ENCODE measurements around the gene TRIM33. TPM values are rescaled to one million over a fixed set of nuclear protein-coding genes. Genes with fewer than 3 reads are reported as not detected.

TRIM33 gene
- total RNA-seq, 1 experiment from 2014 or later: 38.7 TPM

DNA sequence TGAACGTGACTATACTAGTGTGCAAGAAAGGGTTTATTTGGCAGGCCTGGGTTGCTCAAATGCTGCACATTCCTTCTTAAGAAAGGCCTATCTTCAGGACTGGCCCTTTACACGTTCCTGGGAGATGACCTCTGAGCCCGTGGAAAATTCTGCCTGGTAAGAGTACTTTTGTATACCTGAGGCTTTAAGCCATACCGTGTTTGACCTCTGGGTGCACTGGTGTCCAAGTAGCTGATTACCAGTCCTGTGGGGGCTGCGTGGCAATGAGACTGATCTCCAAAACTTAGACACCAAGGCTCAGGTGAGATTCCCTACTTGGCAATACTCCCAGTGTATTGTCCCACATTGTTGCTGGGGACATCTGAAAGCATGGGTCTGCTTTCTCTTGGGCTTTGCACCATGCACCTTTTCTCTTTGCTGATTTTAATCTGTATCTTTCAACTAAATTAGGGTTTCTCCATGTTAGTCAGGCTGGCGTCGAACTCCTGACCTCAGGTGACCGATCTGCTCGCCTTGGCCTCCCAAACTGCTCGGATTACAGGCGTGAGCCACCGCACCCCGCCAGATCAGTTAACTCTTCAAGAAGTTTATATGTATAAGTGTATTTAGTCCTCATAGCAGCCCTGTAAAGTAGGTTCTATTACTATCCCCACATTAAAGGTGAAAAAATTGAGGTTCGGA, 44.5 kb downstream of the TRIM33 start:
- H3F3A ChIP-seq (ENCODE audit: insufficient read depth, low read depth): peaks cover 12% of the 10 kb centered on the region; the same call in 1 of the 2 replicates
- H3K9me2 ChIP-seq (ENCODE audit: insufficient read depth): no peaks in the 10 kb centered on the region
- H3K27ac ChIP-seq: no peak overlapping the region
- peaks cover 92% of the 10 kb centered on the region for H3K79me2 ChIP-seq (ENCODE audit: low read depth)
- no TSS peak for BruUV-seq (replicated peaks)
- no peaks in the 10 kb centered on the region for H3K27me3 ChIP-seq (ENCODE audit: insufficient read depth, low read depth)
- intact Hi-C loops (cut with micrococcal nuclease; ENCODE audit: unreplicated experiment): no loop called here
- peaks cover 52% of the 10 kb centered on the region for H3K36me3 ChIP-seq (ENCODE audit: low read depth)
- peaks cover 6% of the 10 kb centered on the region for H3K9me3 ChIP-seq (ENCODE audit: insufficient read depth, low read depth)
- H3K4me1 ChIP-seq (replicated peaks; ENCODE audit: insufficient read depth): no peaks in the 10 kb centered on the region; the same call in 1 of the 2 replicates
- no peak for TF ChIP-seq EZH2 (IDR thresholded peaks at IDR 0.05; ENCODE audit: low read depth)
- TF ChIP-seq, protein P1, sequence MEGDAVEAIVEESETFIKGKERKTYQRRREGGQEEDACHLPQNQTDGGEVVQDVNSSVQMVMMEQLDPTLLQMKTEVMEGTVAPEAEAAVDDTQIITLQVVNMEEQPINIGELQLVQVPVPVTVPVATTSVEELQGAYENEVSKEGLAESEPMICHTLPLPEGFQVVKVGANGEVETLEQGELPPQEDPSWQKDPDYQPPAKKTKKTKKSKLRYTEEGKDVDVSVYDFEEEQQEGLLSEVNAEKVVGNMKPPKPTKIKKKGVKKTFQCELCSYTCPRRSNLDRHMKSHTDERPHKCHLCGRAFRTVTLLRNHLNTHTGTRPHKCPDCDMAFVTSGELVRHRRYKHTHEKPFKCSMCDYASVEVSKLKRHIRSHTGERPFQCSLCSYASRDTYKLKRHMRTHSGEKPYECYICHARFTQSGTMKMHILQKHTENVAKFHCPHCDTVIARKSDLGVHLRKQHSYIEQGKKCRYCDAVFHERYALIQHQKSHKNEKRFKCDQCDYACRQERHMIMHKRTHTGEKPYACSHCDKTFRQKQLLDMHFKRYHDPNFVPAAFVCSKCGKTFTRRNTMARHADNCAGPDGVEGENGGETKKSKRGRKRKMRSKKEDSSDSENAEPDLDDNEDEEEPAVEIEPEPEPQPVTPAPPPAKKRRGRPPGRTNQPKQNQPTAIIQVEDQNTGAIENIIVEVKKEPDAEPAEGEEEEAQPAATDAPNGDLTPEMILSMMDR (conservative IDR thresholded peaks at IDR 0.05): 0 out of 2 replicates have a peak, but pooled peaks have one; percentile 5
- H2AFZ ChIP-seq: no peak overlapping the region
- ChIA-PET POLR2A (ENCODE audit: unreplicated experiment) (no interaction called here), CTCF (no interaction called here)
- no peak overlapping the region for H3K4me3 ChIP-seq
- DNase-seq: no peak
- no peak overlapping the region for H3K4me2 ChIP-seq
- H4K20me1 ChIP-seq (ENCODE audit: insufficient read depth): peaks cover 10% of the 10 kb centered on the region

DNA sequence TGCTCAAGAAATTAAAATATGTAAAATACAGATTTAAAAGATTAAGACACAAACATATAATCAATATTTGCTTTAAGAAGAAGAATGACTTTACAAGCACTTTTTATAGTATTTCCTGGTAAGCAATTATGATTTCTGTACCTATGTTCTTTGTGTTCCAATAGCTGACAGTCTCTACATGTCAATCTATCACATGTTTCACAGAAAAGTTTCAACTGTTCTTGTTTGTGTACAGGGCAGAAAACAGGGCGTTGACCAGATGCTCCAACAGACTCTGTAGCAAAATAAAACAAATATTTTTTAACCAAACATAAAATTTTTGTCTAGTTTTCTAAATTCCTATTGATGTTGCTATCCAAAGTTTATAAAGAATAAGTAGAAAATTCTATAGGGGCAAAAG, 48.0 kb downstream of the TRIM33 start:
- no peak for TF ChIP-seq EZH2 (IDR thresholded peaks at IDR 0.05; ENCODE audit: low read depth)
- TF ChIP-seq, protein P1 (conservative IDR thresholded peaks at IDR 0.05): no peak
- Histone ChIP-seq H3K79me2 (ENCODE audit: low read depth) (peaks cover 68% of the 10 kb centered on the region), H2AFZ (no peak overlapping the region), H3F3A (ENCODE audit: insufficient read depth, low read depth) (peaks cover 34% of the 10 kb centered on the region), H3K27ac (no peak overlapping the region), H3K4me2 (no peak overlapping the region), H3K27me3 (ENCODE audit: insufficient read depth, low read depth) (no peaks in the 10 kb centered on the region), H3K36me3 (ENCODE audit: low read depth) (peaks cover 58% of the 10 kb centered on the region), H4K20me1 (ENCODE audit: insufficient read depth) (no peaks in the 10 kb centered on the region; the same call in 1 of the 2 replicates), H3K9me3 (ENCODE audit: insufficient read depth, low read depth) (peaks cover 32% of the 10 kb centered on the region), H3K4me1 (replicated peaks; ENCODE audit: insufficient read depth) (peaks cover 7% of the 10 kb centered on the region; the same call in 1 of the 2 replicates), H3K9me2 (ENCODE audit: insufficient read depth) (no peaks in the 10 kb centered on the region), H3K4me3 (no peak overlapping the region)
- intact Hi-C loops (cut with micrococcal nuclease; ENCODE audit: unreplicated experiment): loop anchor here (1.0 kb wide), 1 partner anchor 39 kb away; no protein-coding TSS in a partner anchor
- ChIA-PET POLR2A (ENCODE audit: unreplicated experiment) (no interaction called here), CTCF (no interaction called here)
- no peak for DNase-seq
- BruUV-seq (replicated peaks): no TSS peak

DNA sequence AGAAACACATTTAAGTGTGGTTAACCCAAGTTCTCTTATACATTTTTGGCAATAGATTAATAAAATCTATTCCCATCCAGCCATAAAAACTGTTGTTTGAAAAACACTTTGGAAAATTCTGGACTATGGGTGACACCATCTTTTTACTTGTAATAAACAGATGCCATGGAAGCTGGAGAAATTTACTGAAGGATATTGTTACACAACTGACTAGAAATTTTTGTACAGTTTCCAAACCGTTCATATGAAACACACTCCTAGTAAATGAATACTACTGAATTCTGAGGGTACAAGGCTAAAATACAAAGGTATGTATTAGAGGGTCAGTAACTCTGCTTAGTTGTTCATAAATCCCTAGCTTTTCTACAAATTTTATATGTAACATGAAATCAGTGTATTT, 48.7 kb downstream of the TRIM33 start:
- Histone ChIP-seq H2AFZ (no peak overlapping the region), H3K27me3 (ENCODE audit: insufficient read depth, low read depth) (no peaks in the 10 kb centered on the region), H3K9me3 (ENCODE audit: insufficient read depth, low read depth) (peaks cover 35% of the 10 kb centered on the region), H3F3A (ENCODE audit: insufficient read depth, low read depth) (peaks cover 38% of the 10 kb centered on the region), H3K36me3 (ENCODE audit: low read depth) (peaks cover 64% of the 10 kb centered on the region), H3K4me1 (replicated peaks; ENCODE audit: insufficient read depth) (peaks cover 8% of the 10 kb centered on the region; the same call in 1 of the 2 replicates), H3K9me2 (ENCODE audit: insufficient read depth) (no peaks in the 10 kb centered on the region), H3K4me2 (no peak overlapping the region), H3K4me3 (no peak overlapping the region), H3K27ac (no peak overlapping the region), H4K20me1 (ENCODE audit: insufficient read depth) (no peaks in the 10 kb centered on the region; the same call in 1 of the 2 replicates), H3K79me2 (ENCODE audit: low read depth) (peaks cover 62% of the 10 kb centered on the region)
- POLR2A ChIA-PET (ENCODE audit: unreplicated experiment): no interaction called here
- DNase-seq: no peak
- intact Hi-C loops (cut with micrococcal nuclease; ENCODE audit: unreplicated experiment): no loop called here
- CTCF ChIA-PET: interaction anchor here (0.6 kb wide), 1 partner anchor 34 kb away, joined by 3 read pairs; no protein-coding TSS in a partner anchor
- BruUV-seq (replicated peaks): no TSS peak
- TF ChIP-seq EZH2 (IDR thresholded peaks at IDR 0.05; ENCODE audit: low read depth): no peak
- TF ChIP-seq, protein P1 (conservative IDR thresholded peaks at IDR 0.05): no peak

Measured in PC-9 (cell line).